Measurements from ENCODE around the gene DEFB121.

The DEFB121 gene

GRCh38 chr20:31449511-31450414, 43.7 kb upstream of the DEFB121 start:
- Histone ChIP-seq H3K9me2 (replicated peaks; ENCODE audit: insufficient read depth, low read length) (no peaks in the 10 kb centered on the region), H3K4me3 (ENCODE audit: low read length) (no peak overlapping the region), H3K36me3 (replicated peaks; ENCODE audit: insufficient read depth, low read length) (no peaks in the 10 kb centered on the region), H2AFZ (ENCODE audit: low read length) (no peak overlapping the region), H3K4me2 (ENCODE audit: low read depth, low read length) (no peak overlapping the region), H3K27ac (ENCODE audit: low read length) (no peak overlapping the region), H3K9me3 (replicated peaks; ENCODE audit: insufficient read depth, low read length) (no peaks in the 10 kb centered on the region), H3K79me2 (ENCODE audit: low read length) (no peaks in the 10 kb centered on the region), H3K9ac (ENCODE audit: low read length) (no peak overlapping the region), H3K27me3 (replicated peaks; ENCODE audit: insufficient read depth, low read length) (no peaks in the 10 kb centered on the region), H3K4me1 (ENCODE audit: low read length) (no peaks in the 10 kb centered on the region), H4K20me1 (ENCODE audit: insufficient read depth, low read length) (no peaks in the 10 kb centered on the region), H3F3A (ENCODE audit: insufficient read depth, low read length) (no peaks in the 10 kb centered on the region)
- TF ChIP-seq EZH2 (optimal IDR thresholded peaks at IDR 0.05; ENCODE audit: low read depth, low read length) (no peak), CTCF (IDR thresholded peaks at IDR 0.05; ENCODE audit: low read length) (no peak), EZH2phosphoT487 (IDR thresholded peaks at IDR 0.05; ENCODE audit: low read length) (no peak)
- DNase-seq = no peak

GRCh38 chr20:31446084-31446819, 40.2 kb upstream of the DEFB121 start:
- TF ChIP-seq CTCF (IDR thresholded peaks at IDR 0.05; ENCODE audit: low read length) (no peak), EZH2 (optimal IDR thresholded peaks at IDR 0.05; ENCODE audit: low read depth, low read length) (no peak), EZH2phosphoT487 (IDR thresholded peaks at IDR 0.05; ENCODE audit: low read length) (no peak)
- Histone ChIP-seq H2AFZ (ENCODE audit: low read length) (no peak overlapping the region), H3K4me1 (ENCODE audit: low read length) (no peaks in the 10 kb centered on the region), H3K9me2 (replicated peaks; ENCODE audit: insufficient read depth, low read length) (no peaks in the 10 kb centered on the region), H3K79me2 (ENCODE audit: low read length) (no peaks in the 10 kb centered on the region), H4K20me1 (ENCODE audit: insufficient read depth, low read length) (no peaks in the 10 kb centered on the region), H3F3A (ENCODE audit: insufficient read depth, low read length) (no peaks in the 10 kb centered on the region), H3K9ac (ENCODE audit: low read length) (no peak overlapping the region), H3K27me3 (replicated peaks; ENCODE audit: insufficient read depth, low read length) (no peaks in the 10 kb centered on the region), H3K4me2 (ENCODE audit: low read depth, low read length) (no peak overlapping the region), H3K9me3 (replicated peaks; ENCODE audit: insufficient read depth, low read length) (no peaks in the 10 kb centered on the region), H3K4me3 (ENCODE audit: low read length) (no peak overlapping the region), H3K27ac (ENCODE audit: low read length) (no peak overlapping the region), H3K36me3 (replicated peaks; ENCODE audit: insufficient read depth, low read length) (no peaks in the 10 kb centered on the region)
- no peak for DNase-seq

- H3F3A ChIP-seq (ENCODE audit: insufficient read depth, low read length) = no peaks in the 10 kb centered on the region
- no peaks in the 10 kb centered on the region for H4K20me1 ChIP-seq (ENCODE audit: insufficient read depth, low read length)
- H3K4me2 ChIP-seq (ENCODE audit: low read depth, low read length) = no peak within 1 kb of the TSS
- H3K9me2 ChIP-seq (replicated peaks; ENCODE audit: insufficient read depth, low read length) = no peaks in the 10 kb centered on the region
- no peak within 1 kb of the TSS for H3K27ac ChIP-seq (ENCODE audit: low read length)
- H3K9ac ChIP-seq (ENCODE audit: low read length) = no peak within 1 kb of the TSS
- H3K27me3 ChIP-seq (replicated peaks; ENCODE audit: insufficient read depth, low read length) = no peaks in the 10 kb centered on the region
- no peak within 1 kb of the TSS for H2AFZ ChIP-seq (ENCODE audit: low read length)
- no peak within 1 kb of the TSS for H3K4me3 ChIP-seq (ENCODE audit: low read length)
- H3K79me2 ChIP-seq (ENCODE audit: low read length) = no peaks in the 10 kb centered on the region
- no peaks in the 10 kb centered on the region for H3K36me3 ChIP-seq (replicated peaks; ENCODE audit: insufficient read depth, low read length)
- no peak for DNase-seq
- H3K4me1 ChIP-seq (ENCODE audit: low read length) = no peaks in the 10 kb centered on the region
- no peak for TF ChIP-seq EZH2phosphoT487 (IDR thresholded peaks at IDR 0.05; ENCODE audit: low read length)
- TF ChIP-seq CTCF (IDR thresholded peaks at IDR 0.05; ENCODE audit: low read length) = peak; percentile 32
- no peak for TF ChIP-seq EZH2 (optimal IDR thresholded peaks at IDR 0.05; ENCODE audit: low read depth, low read length)
- no peaks in the 10 kb centered on the region for H3K9me3 ChIP-seq (replicated peaks; ENCODE audit: insufficient read depth, low read length)
These were observed 34.1 kb upstream of the DEFB121 start, which contains the start of gene DEFB123 for GRCh38 chr20:31440012-31440659. Gene DEFB123 (plus strand): TSS chr20:31440632. CDS start chr20:31440699, 67 bp downstream.

Data from MM.1S (cell line).